Dermis microvascular lymphatic vessel endothelial cell (primary cell): Measurements from ENCODE around the gene CCSER1. TPM values are rescaled to one million over a fixed set of nuclear protein-coding genes. Genes with fewer than 3 reads are reported as not detected.
"Not testable (repeated sequence)": the region's sequence is repeated elsewhere in the genome, so short reads cannot be mapped to it uniquely, and the experiment has no call there.

Experiments
- DNase-seq, 2 donors: peaks; one replicate each; pipeline versions ENCODE4 v3.0.0 to v3.0.0-alpha.2; 2010; ENCODE audit warnings: low read depth in 2 of 2
- total RNA-seq: library from RNA; depleted of rRNA; stranded (reverse); fragments of >200 nt; gene quantifications from 2 replicates; pipeline ENCODE4 v1.2.1, GENCODE V29; 2014

CCSER1 gene
- total RNA-seq, 1 donor from 2014 or later, result 0.13 TPM

- no peak for DNase-seq
Measured at GRCh38 chr4:91330555-91331137, 1203.5 kb downstream of the CCSER1 start.

GRCh38 chr4:91340822-91341221 lies 1213.6 kb downstream of the CCSER1 start:
- no peak for DNase-seq

GRCh38 chr4:91345632-91346031 lies 1218.4 kb downstream of the CCSER1 start:
- no peak for DNase-seq

- DNase-seq, result not testable (repeated sequence)
Measured at GRCh38 chr4:91356496-91356895, 1229.3 kb downstream of the CCSER1 start.

- not testable (repeated sequence) for DNase-seq
Measured at GRCh38 chr4:91358016-91358415, 1230.8 kb downstream of the CCSER1 start.

- DNase-seq, result not testable (repeated sequence)
Measured at GRCh38 chr4:91358621-91359020, 1231.4 kb downstream of the CCSER1 start.

GRCh38 chr4:91359041-91360031 lies 1232.1 kb downstream of the CCSER1 start:
- DNase-seq, result no peak

GRCh38 chr4:91362125-91362524 lies 1234.9 kb downstream of the CCSER1 start:
- no peak for DNase-seq

- DNase-seq, result no peak
Measured at GRCh38 chr4:91366554-91366953, 1239.4 kb downstream of the CCSER1 start.

- no peak for DNase-seq
Measured at GRCh38 chr4:91369116-91369515, 1241.9 kb downstream of the CCSER1 start.

- no peak for DNase-seq
Measured at GRCh38 chr4:91373546-91373945, 1246.4 kb downstream of the CCSER1 start.

GRCh38 chr4:91405431-91405830 lies 1278.2 kb downstream of the CCSER1 start:
- DNase-seq, result not testable (repeated sequence)

GRCh38 chr4:91422011-91422410 lies 1294.8 kb downstream of the CCSER1 start:
- DNase-seq, result no peak

GRCh38 chr4:91426725-91427124 lies 1299.5 kb downstream of the CCSER1 start:
- DNase-seq, result no peak

GRCh38 chr4:91427171-91427570 lies 1300.0 kb downstream of the CCSER1 start:
- no peak for DNase-seq

- no peak for DNase-seq
Measured at GRCh38 chr4:91434631-91435030, 1307.4 kb downstream of the CCSER1 start.

- no peak for DNase-seq
Measured at GRCh38 chr4:91436556-91436955, 1309.4 kb downstream of the CCSER1 start.

- no peak for DNase-seq
Measured at GRCh38 chr4:91447168-91447567, 1320.0 kb downstream of the CCSER1 start.

- no peak for DNase-seq
Measured at GRCh38 chr4:91448668-91449330, 1321.6 kb downstream of the CCSER1 start.

GRCh38 chr4:91454111-91454510 lies 1326.9 kb downstream of the CCSER1 start:
- no peak for DNase-seq

GRCh38 chr4:91462566-91462965 lies 1335.4 kb downstream of the CCSER1 start:
- DNase-seq, result not testable (repeated sequence)

GRCh38 chr4:91470671-91471070 lies 1343.5 kb downstream of the CCSER1 start:
- no peak for DNase-seq
